MCF 10A (cell line): Measurements from ENCODE around the gene RCAN2. TPM values are rescaled to one million over a fixed set of nuclear protein-coding genes. Genes with fewer than 3 reads are reported as not detected.

Experiments
- BruUV-seq: library from RNA; stranded (reverse); fragments of 400-500 nt; replicated peaks from 2 replicates; lab custom pipeline; 2021; lab: Mats Ljungman, UMichigan
- CTCF ChIA-PET: fragments of 300-600 bp; sonication (Branson Sonifier 250); formaldehyde crosslinking; extraction: SDS; loops from one replicate; lab custom pipeline; 2021; ENCODE audit warnings: antibody characterized with exemption, inconsistent platforms; lab: Yijun Ruan, JAX
- POLR2A ChIA-PET: fragments of 300-600, 350-650 bp; sonication (Branson Sonifier 250); formaldehyde crosslinking; extraction: SDS; loops from one replicate; lab custom pipeline; 2020; ENCODE audit warnings: antibody characterized with exemption, inconsistent platforms; lab: Yijun Ruan, JAX
- DNase-seq: peaks from one replicate; pipeline ENCODE4 v3.0.0-alpha.2; 2018; ENCODE audit not compliant: unreplicated experiment
- H3K27ac Mint-ChIP-seq: one replicate; pipeline ENCODE4 v1.8.0; 2022; ENCODE audit warnings: mild to moderate bottlenecking, low read depth, mixed read lengths; ENCODE audit not compliant: unreplicated experiment
- H3K27me3 Mint-ChIP-seq: one replicate; pipeline ENCODE4 v1.8.0; 2022; ENCODE audit warnings: mixed read lengths; ENCODE audit not compliant: insufficient read depth, unreplicated experiment
- H3K36me3 Mint-ChIP-seq: one replicate; pipeline ENCODE4 v1.8.0; 2022; ENCODE audit warnings: mild to moderate bottlenecking, moderate library complexity, mixed read lengths; ENCODE audit not compliant: insufficient read depth, unreplicated experiment
- H3K4me1 Mint-ChIP-seq: one replicate; pipeline ENCODE4 v1.8.0; 2022; ENCODE audit warnings: mixed read lengths; ENCODE audit not compliant: insufficient read depth, unreplicated experiment
- H3K4me3 Mint-ChIP-seq: one replicate; pipeline ENCODE4 v1.8.0; 2022; ENCODE audit warnings: mild to moderate bottlenecking, moderate library complexity, mixed read lengths; ENCODE audit not compliant: unreplicated experiment
- H3K9me3 Mint-ChIP-seq: one replicate; pipeline ENCODE4 v1.8.0; 2022; ENCODE audit warnings: mixed read lengths; ENCODE audit not compliant: unreplicated experiment
- intact Hi-C: fragments of 100-400 bp; cut with micrococcal nuclease; formaldehyde crosslinking; loops from 2 replicates; pipeline ENCODE4 v1.14.1; 2022
- total RNA-seq: library from RNA; stranded (reverse); gene quantifications from 2 replicates; pipeline ENCODE4 v1.2.3, GENCODE V29; 2022
- TF ChIP-seq, protein P1 (sequence below): fragments of 200-600 bp; IDR thresholded peaks from one replicate; pipeline ENCODE4 v1.8.0; 2022; ENCODE audit warnings: antibody characterized with exemption, mild to moderate bottlenecking; ENCODE audit not compliant: unreplicated experiment

Gene RCAN2
- total RNA-seq, 1 experiment from 2014 or later: 0.09 TPM

DNA sequence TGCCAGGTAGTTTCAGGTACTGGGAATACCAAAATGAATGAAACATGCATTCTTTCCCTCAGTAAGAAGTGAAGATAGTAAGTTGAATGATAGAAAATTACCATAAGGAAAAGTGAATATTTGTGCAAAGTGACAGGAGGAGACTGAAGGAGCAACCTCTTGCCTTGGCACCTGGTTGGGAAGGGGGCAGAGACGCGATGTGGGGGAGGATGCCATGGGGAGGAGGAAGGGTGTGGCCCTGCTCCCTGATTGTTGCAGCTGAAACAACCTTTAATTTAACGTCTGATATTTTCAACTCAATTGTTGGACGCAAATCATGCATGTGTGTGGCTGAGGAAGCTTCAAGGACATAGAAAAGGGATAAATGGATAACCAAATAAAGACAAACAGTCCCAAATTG, 248.3 kb downstream of the RCAN2 start:
- CTCF ChIA-PET: no interaction called here
- Mint-ChIP-seq H3K27ac (no peak overlapping the region), H3K9me3 (no peaks in the 10 kb centered on the region), H3K36me3 (no peaks in the 10 kb centered on the region), H3K4me1 (no peaks in the 10 kb centered on the region), H3K4me3 (no peak overlapping the region), H3K27me3 (peaks cover 14% of the 10 kb centered on the region)
- TF ChIP-seq, protein P1, sequence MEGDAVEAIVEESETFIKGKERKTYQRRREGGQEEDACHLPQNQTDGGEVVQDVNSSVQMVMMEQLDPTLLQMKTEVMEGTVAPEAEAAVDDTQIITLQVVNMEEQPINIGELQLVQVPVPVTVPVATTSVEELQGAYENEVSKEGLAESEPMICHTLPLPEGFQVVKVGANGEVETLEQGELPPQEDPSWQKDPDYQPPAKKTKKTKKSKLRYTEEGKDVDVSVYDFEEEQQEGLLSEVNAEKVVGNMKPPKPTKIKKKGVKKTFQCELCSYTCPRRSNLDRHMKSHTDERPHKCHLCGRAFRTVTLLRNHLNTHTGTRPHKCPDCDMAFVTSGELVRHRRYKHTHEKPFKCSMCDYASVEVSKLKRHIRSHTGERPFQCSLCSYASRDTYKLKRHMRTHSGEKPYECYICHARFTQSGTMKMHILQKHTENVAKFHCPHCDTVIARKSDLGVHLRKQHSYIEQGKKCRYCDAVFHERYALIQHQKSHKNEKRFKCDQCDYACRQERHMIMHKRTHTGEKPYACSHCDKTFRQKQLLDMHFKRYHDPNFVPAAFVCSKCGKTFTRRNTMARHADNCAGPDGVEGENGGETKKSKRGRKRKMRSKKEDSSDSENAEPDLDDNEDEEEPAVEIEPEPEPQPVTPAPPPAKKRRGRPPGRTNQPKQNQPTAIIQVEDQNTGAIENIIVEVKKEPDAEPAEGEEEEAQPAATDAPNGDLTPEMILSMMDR: no peak
- DNase-seq: no peak
- intact Hi-C loops: no loop called here
- no TSS peak for BruUV-seq
- POLR2A ChIA-PET: no interaction called here

DNA sequence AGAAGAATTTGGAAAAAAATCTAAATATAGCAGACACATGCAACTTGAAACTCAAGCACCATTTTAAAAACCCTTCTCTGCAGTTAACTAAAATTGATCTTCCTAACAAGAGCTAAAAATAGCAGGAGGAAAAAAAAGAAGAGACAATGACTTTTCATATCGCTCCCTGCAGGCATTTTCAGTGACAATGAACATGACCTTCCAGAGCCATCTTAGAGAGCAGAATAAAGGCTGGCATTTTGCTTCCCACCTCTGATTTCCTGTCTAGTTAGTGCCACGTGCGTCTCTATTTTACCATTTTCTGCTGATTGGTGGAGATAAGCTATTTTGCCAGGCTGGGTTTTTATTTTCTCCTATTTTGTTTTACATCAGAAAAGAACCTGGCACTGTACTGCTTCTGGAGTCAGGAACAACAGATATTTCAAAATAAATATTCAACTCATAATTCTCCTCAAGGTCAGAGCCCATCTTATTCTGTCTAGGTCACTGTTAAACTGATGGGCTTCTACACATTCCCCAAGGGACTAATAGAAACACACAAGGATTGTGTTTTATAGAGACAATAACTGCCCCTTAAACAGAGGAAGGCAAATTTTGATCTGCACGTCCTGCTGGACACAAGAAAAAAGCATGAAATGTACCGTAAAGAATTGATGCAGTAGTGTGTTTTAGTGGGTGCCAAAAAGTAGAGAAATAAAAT, 250.2 kb downstream of the RCAN2 start:
- CTCF ChIA-PET: no interaction called here
- POLR2A ChIA-PET: no interaction called here

DNA sequence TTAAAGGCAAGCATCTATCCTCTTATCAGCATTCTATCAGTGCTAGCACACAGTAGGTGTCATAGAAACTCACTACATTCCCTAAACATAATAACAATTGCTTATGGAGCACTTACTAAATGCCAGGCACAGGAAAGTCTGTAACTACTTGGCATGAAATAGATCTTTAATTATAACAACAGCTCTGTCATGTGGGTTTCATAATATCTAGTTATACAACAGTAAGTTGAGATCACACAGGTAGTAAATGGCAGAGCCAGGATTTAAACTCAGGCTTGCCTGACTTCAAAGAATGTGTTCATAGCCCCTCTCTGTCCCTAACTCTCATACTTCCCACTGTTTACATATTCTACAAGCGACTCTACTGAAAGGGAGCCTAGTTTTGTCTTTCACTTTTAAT, 254.5 kb downstream of the RCAN2 start:
- Mint-ChIP-seq H3K27ac (no peak overlapping the region), H3K4me1 (no peaks in the 10 kb centered on the region), H3K27me3 (peaks cover 28% of the 10 kb centered on the region), H3K36me3 (no peaks in the 10 kb centered on the region), H3K4me3 (no peak overlapping the region), H3K9me3 (no peaks in the 10 kb centered on the region)
- TF ChIP-seq, protein P1: no peak
- ChIA-PET POLR2A (no interaction called here), CTCF (no interaction called here)
- BruUV-seq: no TSS peak
- DNase-seq: no peak
- intact Hi-C loops: no loop called here

More for the DNA sequence above, 250.2 kb downstream of the RCAN2 start:
- H3K4me3 Mint-ChIP-seq: no peak overlapping the region
- peaks cover 32% of the 10 kb centered on the region for H3K27me3 Mint-ChIP-seq
- TF ChIP-seq, protein P1: no peak
- H3K9me3 Mint-ChIP-seq: no peaks in the 10 kb centered on the region
- no peaks in the 10 kb centered on the region for H3K4me1 Mint-ChIP-seq
- H3K27ac Mint-ChIP-seq: no peak overlapping the region
- no TSS peak for BruUV-seq
- intact Hi-C loops: no loop called here
- H3K36me3 Mint-ChIP-seq: no peaks in the 10 kb centered on the region
- no peak for DNase-seq

DNA sequence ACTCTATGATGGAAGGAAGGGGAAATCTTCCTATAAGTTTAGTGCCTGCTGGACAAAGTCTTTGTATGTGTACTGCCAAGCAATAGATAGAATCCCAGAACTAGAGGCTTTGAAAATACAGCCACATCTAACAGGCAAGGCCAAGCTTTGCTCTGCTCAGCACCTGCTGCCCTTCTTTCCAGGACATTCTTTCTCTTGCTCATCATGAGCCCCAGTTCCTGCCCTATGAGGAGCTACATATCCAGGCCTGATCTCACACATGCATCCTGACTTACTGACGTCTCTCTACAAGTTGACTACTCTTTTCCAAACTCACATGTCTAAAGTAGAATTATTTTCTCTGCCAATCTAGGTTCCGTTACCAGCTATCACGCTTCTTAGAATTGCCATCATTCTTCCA, 256.0 kb downstream of the RCAN2 start:
- TF ChIP-seq, protein P1: no peak
- Mint-ChIP-seq H3K36me3 (no peaks in the 10 kb centered on the region), H3K27me3 (peaks cover 18% of the 10 kb centered on the region), H3K4me3 (no peak overlapping the region), H3K4me1 (no peaks in the 10 kb centered on the region), H3K27ac (no peak overlapping the region), H3K9me3 (no peaks in the 10 kb centered on the region)
- ChIA-PET POLR2A (no interaction called here), CTCF (interaction anchor here (0.6 kb wide), 1 partner anchor 16 kb away, joined by 3 read pairs; no protein-coding TSS in a partner anchor)
- DNase-seq: no peak
- BruUV-seq: no TSS peak
- intact Hi-C loops: no loop called here
